ENCODE measurements around the gene RFX2.
A peak's percentile ranks its signal among the peaks of the same experiment; 100 is the strongest.
"Not testable (repeated sequence)": the region's sequence is repeated elsewhere in the genome, so short reads cannot be mapped to it uniquely, and the experiment has no call there.

RFX2 gene

DNA sequence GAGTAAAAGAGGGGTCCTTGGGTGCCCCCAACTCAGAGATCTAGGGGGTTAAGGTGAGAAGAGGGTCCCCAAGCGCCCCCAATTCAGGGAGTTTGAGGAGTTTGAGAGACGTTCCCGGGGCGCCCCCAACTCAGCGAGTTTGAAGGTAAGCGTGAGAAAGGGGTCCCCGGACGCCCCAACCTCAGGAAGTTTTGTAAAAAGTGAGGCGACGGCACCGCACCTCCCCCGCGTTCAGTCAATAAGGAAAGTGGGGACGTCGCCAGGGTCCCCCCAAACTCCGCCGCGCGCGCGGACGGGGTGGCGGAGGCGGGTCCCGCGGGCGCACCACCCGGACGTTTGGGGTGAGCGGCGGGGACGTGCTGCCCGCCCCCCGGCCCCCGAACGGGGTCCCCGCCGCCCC lies 353 bp downstream of the RFX2 start:
- Histone ChIP-seq H3K27ac (replicated peaks) (peak overlapping the region; percentile 57), H3K27me3 (ENCODE audit: insufficient read depth, poor library complexity, severe bottlenecking) (no peaks in the 10 kb centered on the region), H3K4me3 (replicated peaks; ENCODE audit: insufficient read depth, low read length) (peak overlapping the region; percentile 58)
- DNase-seq (ENCODE audit: low read depth in 1 of 2, low spot score in 1 of 2), result no peak
- TF ChIP-seq GABPA (IDR thresholded peaks at IDR 0.05; ENCODE audit: low read depth) (no peak), SPI1 (IDR thresholded peaks at IDR 0.05; ENCODE audit: borderline replicate concordance, low read depth) (no peak), REST (IDR thresholded peaks at IDR 0.05; ENCODE audit: insufficient replicate concordance, low read depth) (no peak), POLR2AphosphoS5 (IDR thresholded peaks at IDR 0.05; ENCODE audit: low read depth) (no peak)
- TF ChIP-seq, protein P1, sequence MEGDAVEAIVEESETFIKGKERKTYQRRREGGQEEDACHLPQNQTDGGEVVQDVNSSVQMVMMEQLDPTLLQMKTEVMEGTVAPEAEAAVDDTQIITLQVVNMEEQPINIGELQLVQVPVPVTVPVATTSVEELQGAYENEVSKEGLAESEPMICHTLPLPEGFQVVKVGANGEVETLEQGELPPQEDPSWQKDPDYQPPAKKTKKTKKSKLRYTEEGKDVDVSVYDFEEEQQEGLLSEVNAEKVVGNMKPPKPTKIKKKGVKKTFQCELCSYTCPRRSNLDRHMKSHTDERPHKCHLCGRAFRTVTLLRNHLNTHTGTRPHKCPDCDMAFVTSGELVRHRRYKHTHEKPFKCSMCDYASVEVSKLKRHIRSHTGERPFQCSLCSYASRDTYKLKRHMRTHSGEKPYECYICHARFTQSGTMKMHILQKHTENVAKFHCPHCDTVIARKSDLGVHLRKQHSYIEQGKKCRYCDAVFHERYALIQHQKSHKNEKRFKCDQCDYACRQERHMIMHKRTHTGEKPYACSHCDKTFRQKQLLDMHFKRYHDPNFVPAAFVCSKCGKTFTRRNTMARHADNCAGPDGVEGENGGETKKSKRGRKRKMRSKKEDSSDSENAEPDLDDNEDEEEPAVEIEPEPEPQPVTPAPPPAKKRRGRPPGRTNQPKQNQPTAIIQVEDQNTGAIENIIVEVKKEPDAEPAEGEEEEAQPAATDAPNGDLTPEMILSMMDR (IDR thresholded peaks at IDR 0.05; ENCODE audit: insufficient read depth, low read length), result no peak

GRCh38 chr19:6108721-6109633 lies 1.3 kb downstream of the RFX2 start:
- Histone ChIP-seq H3K27me3 (ENCODE audit: insufficient read depth, poor library complexity, severe bottlenecking) (no peaks in the 10 kb centered on the region), H3K27ac (replicated peaks) (peak overlapping the region; percentile 57), H3K4me3 (replicated peaks; ENCODE audit: insufficient read depth, low read length) (peak overlapping the region; percentile 58)
- DNase-seq (ENCODE audit: low read depth in 1 of 2, low spot score in 1 of 2), result peak in 1 of 2 experiments; percentile 37
- TF ChIP-seq POLR2AphosphoS5 (IDR thresholded peaks at IDR 0.05; ENCODE audit: low read depth), result no peak
- no peak for TF ChIP-seq SPI1 (IDR thresholded peaks at IDR 0.05; ENCODE audit: borderline replicate concordance, low read depth)
- TF ChIP-seq REST (IDR thresholded peaks at IDR 0.05; ENCODE audit: insufficient replicate concordance, low read depth), result no peak
- TF ChIP-seq GABPA (IDR thresholded peaks at IDR 0.05; ENCODE audit: low read depth), result no peak
- TF ChIP-seq, protein P1 (IDR thresholded peaks at IDR 0.05; ENCODE audit: insufficient read depth, low read length), result no peak

DNA sequence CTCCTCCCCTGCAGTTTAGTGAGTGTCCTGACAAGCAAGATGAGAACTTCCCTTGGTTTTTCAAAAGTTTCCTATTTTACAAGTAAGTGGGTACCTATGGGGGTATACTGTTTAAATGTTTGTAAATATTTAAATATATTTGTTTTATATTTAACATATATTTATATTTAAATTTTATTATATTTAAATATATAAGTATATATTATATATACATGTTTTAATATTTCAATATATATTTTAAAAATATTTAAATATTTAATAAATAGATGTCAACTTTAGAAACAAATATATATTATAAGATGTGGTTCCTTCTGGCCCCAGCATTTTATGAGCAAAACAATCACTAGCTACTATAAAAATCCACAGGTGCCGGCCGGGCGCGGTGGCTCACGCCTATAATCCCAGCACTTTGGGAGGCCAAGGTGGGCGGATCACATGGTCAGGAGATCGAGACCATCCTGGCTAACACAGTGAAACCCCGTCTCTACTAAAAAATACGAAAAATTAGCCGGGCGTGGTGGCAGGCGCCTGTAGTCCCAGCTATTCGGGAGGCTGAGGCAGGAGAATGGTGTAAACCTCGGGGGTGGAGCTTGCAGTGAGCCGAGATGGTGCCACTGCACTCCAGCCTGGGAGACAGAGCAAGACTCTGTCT lies 3.5 kb downstream of the RFX2 start:
- DNase-seq (ENCODE audit: low read depth in 1 of 2, low spot score in 1 of 2); H3K27me3 ChIP-seq (ENCODE audit: insufficient read depth, poor library complexity, severe bottlenecking); H3K27ac ChIP-seq (replicated peaks); H3K4me3 ChIP-seq (replicated peaks; ENCODE audit: insufficient read depth, low read length): not testable (repeated sequence)

DNA sequence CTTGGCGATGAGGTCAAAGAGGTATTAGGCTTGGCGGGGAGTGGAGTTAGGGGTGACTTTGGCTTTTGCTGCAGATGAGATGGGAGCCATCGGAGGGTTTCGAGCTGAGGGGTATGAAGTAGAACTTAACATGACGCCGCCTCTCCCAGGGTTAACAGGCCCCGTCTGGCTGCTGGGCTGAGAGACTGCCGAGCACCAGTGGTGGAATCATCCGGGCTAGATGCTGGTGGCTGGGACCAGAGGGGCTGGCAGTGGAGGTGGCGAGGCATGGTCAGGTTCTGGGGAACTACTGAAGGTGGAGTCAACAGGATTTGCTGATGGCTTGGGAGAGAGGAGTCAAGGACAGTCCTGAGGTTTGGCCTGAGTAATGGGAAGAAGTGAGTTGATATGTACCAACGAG lies 4.9 kb downstream of the RFX2 start:
- Histone ChIP-seq H3K27ac (replicated peaks) (no peak overlapping the region), H3K4me3 (replicated peaks; ENCODE audit: insufficient read depth, low read length) (no peak overlapping the region), H3K27me3 (ENCODE audit: insufficient read depth, poor library complexity, severe bottlenecking) (no peaks in the 10 kb centered on the region)
- no peak for DNase-seq (ENCODE audit: low read depth in 1 of 2, low spot score in 1 of 2)
- TF ChIP-seq GABPA (IDR thresholded peaks at IDR 0.05; ENCODE audit: low read depth), result no peak
- TF ChIP-seq REST (IDR thresholded peaks at IDR 0.05; ENCODE audit: insufficient replicate concordance, low read depth), result no peak
- no peak for TF ChIP-seq POLR2AphosphoS5 (IDR thresholded peaks at IDR 0.05; ENCODE audit: low read depth)
- TF ChIP-seq SPI1 (IDR thresholded peaks at IDR 0.05; ENCODE audit: borderline replicate concordance, low read depth), result no peak
- TF ChIP-seq, protein P1 (IDR thresholded peaks at IDR 0.05; ENCODE audit: insufficient read depth, low read length), result no peak
